Astrocyte (in vitro differentiated cells and primary cell): ENCODE data around the gene DYRK1A.

Experiments used
- CTCF ChIP-seq: IDR thresholded peaks from 2 replicates; pipeline ENCODE4 v1.5.1; 2011; ENCODE audit warnings: low read depth, mild to moderate bottlenecking, inconsistent platforms, low read length, moderate library complexity; ENCODE audit not compliant: insufficient read depth
- EZH2 ChIP-seq: IDR thresholded peaks from 2 replicates; pipeline ENCODE4 v1.6.1; 2012; ENCODE audit warnings: mild to moderate bottlenecking, low read length, inconsistent platforms; ENCODE audit not compliant: insufficient read depth

- TF ChIP-seq EZH2 (no peak), CTCF (no peak)
Observed at GRCh38 chr21:37561941-37562919, 195.7 kb downstream of the DYRK1A start.
